HCT116 (cell line): ENCODE data around the gene CAPN10. TPM values are rescaled to one million over a fixed set of nuclear protein-coding genes. Genes with fewer than 3 reads are reported as not detected.

ENCODE experiments used
- ATAC-seq: fragments of 200-7000 bp; cut with Tn5 transposase; 2 replicates; pipeline ENCODE4 v1.9.1; 2020; ENCODE audit warnings: mild to moderate bottlenecking, moderate library complexity
- BruUV-seq: library from RNA; stranded (reverse); fragments of 400-500 nt; replicated peaks from 2 replicates; lab custom pipeline; 2021; lab: Mats Ljungman, UMichigan
- CTCF ChIA-PET: fragments of 300-600 bp; sonication (Branson Sonifier 250); formaldehyde crosslinking; loops from one replicate; lab custom pipeline; 2021; ENCODE audit warnings: antibody characterized with exemption; lab: Charles Lee
- POLR2A ChIA-PET: fragments of 300-600, 350-600 bp; sonication (Branson Sonifier 250); formaldehyde crosslinking; loops from one replicate; lab custom pipeline; 2021; ENCODE audit warnings: antibody characterized with exemption; lab: Charles Lee
- RAD21 ChIA-PET, 2 experiments: fragments of 300-600 bp; sonication (Branson Sonifier 250); formaldehyde crosslinking; loops; one replicate each; lab custom pipeline; 2023; ENCODE audit warnings: low total read pairs in 2 of 2; ENCODE audit not compliant: uncharacterized antibody in 2 of 2, unreplicated experiment in 2 of 2, low non-redundant PET in 1 of 2; lab: Charles Lee
- DNase-seq: peaks from one replicate; pipeline ENCODE4 v3.0.0-alpha.2; 2010; ENCODE audit warnings: low read depth, low spot score
- H2AFZ ChIP-seq: fragments of 200-600 bp; shearing (Covaris generic), sonication (generic); 2 replicates; pipeline ENCODE4 v1.6.1; 2017; ENCODE audit warnings: low read depth, mixed run types, mixed read lengths, antibody characterized with exemption, low read length; ENCODE audit not compliant: poor library complexity, severe bottlenecking
- H3K27ac ChIP-seq: 2 replicates; pipeline ENCODE4 v1.5.1; 2012; ENCODE audit warnings: low read depth, low read length
- H3K27me3 ChIP-seq: fragments of 200-600 bp; sonication (generic); 2 replicates; pipeline ENCODE4 v1.6.1; 2016; ENCODE audit warnings: mixed run types, low read length, mixed read lengths; ENCODE audit not compliant: insufficient read depth
- H3K36me3 ChIP-seq, 2 experiments: fragments of 200-500 bp in 1 of 2; fragments of 200-600 bp in 1 of 2; sonication (Bioruptor generic) in 1 of 2; sonication (generic) in 1 of 2; 2 replicates each; pipeline versions ENCODE4 v1.5.1 to v1.6.1; 2014 to 2016; ENCODE audit warnings: low read length in 2 of 2, inconsistent platforms in 1 of 2, mixed read lengths in 1 of 2, mixed run types in 1 of 2; ENCODE audit not compliant: insufficient read depth in 2 of 2, control insufficient read depth in 1 of 2
- H3K4me1 ChIP-seq, 2 experiments: fragments of 200-600 bp in 1 of 2; sonication (generic) in 1 of 2; 2 replicates each; pipeline versions ENCODE4 v1.5.1 to v1.6.1; 2012 to 2017; ENCODE audit warnings: low read length in 2 of 2, inconsistent platforms in 1 of 2, mild to moderate bottlenecking in 1 of 2, mixed read lengths in 1 of 2, mixed run types in 1 of 2, moderate library complexity in 1 of 2; ENCODE audit not compliant: insufficient read depth in 2 of 2, control insufficient read depth in 1 of 2
- H3K4me2 ChIP-seq: fragments of 200-600 bp; sonication (generic); 2 replicates; pipeline ENCODE4 v1.6.1; 2017; ENCODE audit warnings: mixed run types, low read length, mixed read lengths
- H3K4me3 ChIP-seq, 2 experiments: fragments of 200-600 bp in 1 of 2; sonication (generic) in 1 of 2; replicated peaks in 1 of 2; 2 replicates each; pipeline ENCODE4 v1.5.1; 2011 to 2016; ENCODE audit warnings: low read length in 2 of 2, control low read depth in 1 of 2, low read depth in 1 of 2, mild to moderate bottlenecking in 1 of 2, mixed read lengths in 1 of 2, mixed run types in 1 of 2
- H3K79me2 ChIP-seq: fragments of 200-600 bp; sonication (generic); 2 replicates; pipeline ENCODE4 v1.6.1; 2017; ENCODE audit warnings: mild to moderate bottlenecking, mixed run types, low read length, moderate library complexity, mixed read lengths; ENCODE audit not compliant: insufficient read depth
- H3K9ac ChIP-seq: fragments of 200-600 bp; sonication (generic); 2 replicates; pipeline ENCODE4 v1.6.1; 2016; ENCODE audit warnings: low read length, mixed read lengths
- H3K9me2 ChIP-seq: fragments of 200-600 bp; sonication (generic), shearing (Covaris generic); 2 replicates; pipeline ENCODE4 v1.6.1; 2017; ENCODE audit warnings: mixed run types, mild to moderate bottlenecking, moderate library complexity; ENCODE audit not compliant: insufficient read depth
- H3K9me3 ChIP-seq, 2 experiments: fragments of 200-500 bp in 1 of 2; fragments of 200-600 bp in 1 of 2; sonication (Bioruptor generic) in 1 of 2; sonication (generic) in 1 of 2; 2 replicates each; pipeline ENCODE4 v1.6.1; 2014 to 2017; ENCODE audit warnings: low read length in 2 of 2, mixed read lengths in 2 of 2, inconsistent platforms in 1 of 2, low read depth in 1 of 2, mild to moderate bottlenecking in 1 of 2, mixed run types in 1 of 2, moderate library complexity in 1 of 2; ENCODE audit not compliant: control insufficient read depth in 1 of 2, insufficient read depth in 1 of 2
- H4K20me1 ChIP-seq: fragments of 200-600 bp; sonication (generic), shearing (Covaris generic); 2 replicates; pipeline ENCODE4 v1.6.1; 2017; ENCODE audit warnings: mixed run types, mild to moderate bottlenecking, moderate library complexity; ENCODE audit not compliant: insufficient read depth
- EGR1 ChIP-seq: IDR thresholded peaks from 2 replicates; pipeline ENCODE4 v1.6.1; 2012; ENCODE audit warnings: low read depth
- POLR2AphosphoS5 ChIP-seq: IDR thresholded peaks from 2 replicates; pipeline ENCODE4 v1.6.1; 2011; ENCODE audit warnings: mild to moderate bottlenecking, low read depth, low read length, moderate library complexity
- RAD21 ChIP-seq: IDR thresholded peaks from 2 replicates; pipeline ENCODE4 v1.6.1; 2012; ENCODE audit warnings: low read depth, mild to moderate bottlenecking
- ZFX ChIP-seq: fragments of 450-650 bp; IDR thresholded peaks from 2 replicates; pipeline ENCODE4 v1.6.1; 2017
- intact Hi-C: fragments of 100-400 bp; cut with micrococcal nuclease; formaldehyde crosslinking; loops from 2 replicates; pipeline ENCODE4 v1.10.0; 2022
- total RNA-seq: library from RNA; stranded (reverse); gene quantifications from one replicate; pipeline ENCODE4 v1.2.1, GENCODE V29; 2021; ENCODE audit not compliant: unreplicated experiment

CAPN10 gene
- total RNA-seq, 1 experiment from 2014 or later: 40.7 TPM

- peaks cover 72% of the 10 kb centered on the region for H3K79me2 ChIP-seq
- peak overlapping the region; percentile 85 for H3K27ac ChIP-seq
- H3K27me3 ChIP-seq: no peaks in the 10 kb centered on the region
- H3K9ac ChIP-seq: peak overlapping the region; percentile 91
- ATAC-seq: peak; percentile 29
- TF ChIP-seq ZFX (0 out of 2 replicates have a peak, but pooled peaks have one; percentile 5), POLR2AphosphoS5 (no peak), EGR1 (no peak), RAD21 (no peak)
- TF ChIP-seq, all 23 proteins: peak for 1
- Histone ChIP-seq H3K4me3 (peak overlapping the region; percentile 98 to 99), H3K9me3 (no peaks in the 10 kb centered on the region), H3K4me2 (peak overlapping the region; percentile 96), H3K4me1 (peaks cover 21 to 40% of the 10 kb centered on the region in 2 experiments), H2AFZ (no peak overlapping the region), H3K36me3 (peaks cover 3 to 9% of the 10 kb centered on the region in 2 experiments; a peak in 2 of 4 replicates), H3K9me2 (no peaks in the 10 kb centered on the region), H4K20me1 (no peaks in the 10 kb centered on the region)
- RAD21 ChIA-PET: interaction anchor here (1.4 to 2.1 kb wide), 2 partner anchors 21 to 26 kb away, joined by 4 to 6 read pairs; no protein-coding TSS in a partner anchor
- CTCF ChIA-PET: interaction anchor here (1.0 to 2.3 kb wide), 7 partner anchors 15 to 253 kb away, joined by 3 to 38 read pairs (median 5); partner anchors contain the start of gene DUSP28
- intact Hi-C loops: loop anchor here (2.0 kb wide), 1 partner anchor 26 kb away; the partner anchor contains the start of gene DUSP28
- no TSS peak for BruUV-seq
- POLR2A ChIA-PET: interaction anchor here (1.0 to 3.5 kb wide), 5 partner anchors 16 to 36 kb away, joined by 3 to 23 read pairs (median 4); partner anchors contain the start of gene DUSP28
- no peak for DNase-seq
These were observed 626 bp downstream of the CAPN10 start for GRCh38 chr2:240586919-240587800.

- H3K36me3 ChIP-seq: peaks cover 3 to 9% of the 10 kb centered on the region in 2 experiments; a peak in 3 of 4 replicates
- no peak overlapping the region for H2AFZ ChIP-seq
- peak overlapping the region; percentile 96 for H3K4me2 ChIP-seq
- no peak for TF ChIP-seq EGR1
- H4K20me1 ChIP-seq: no peaks in the 10 kb centered on the region
- no peaks in the 10 kb centered on the region for H3K27me3 ChIP-seq
- H3K9me2 ChIP-seq: no peaks in the 10 kb centered on the region
- H3K9me3 ChIP-seq: no peaks in the 10 kb centered on the region
- DNase-seq: no peak
- TSS peak; percentile 58 for BruUV-seq
- no peak for ATAC-seq
- intact Hi-C loops: no loop called here
- ChIA-PET CTCF (interaction anchor here (0.9 kb wide), 1 partner anchor 8 kb away, joined by 3 read pairs; no protein-coding TSS in a partner anchor), RAD21 (no interaction called here), POLR2A (no interaction called here)
- peaks cover 21 to 32% of the 10 kb centered on the region in 2 experiments for H3K4me1 ChIP-seq
- H3K4me3 ChIP-seq: peak overlapping the region; percentile 98 to 99
- H3K9ac ChIP-seq: peak overlapping the region; percentile 91
- no peak overlapping the region for H3K27ac ChIP-seq
- H3K79me2 ChIP-seq: peaks cover 62% of the 10 kb centered on the region
These were observed 1.6 kb downstream of the CAPN10 start for GRCh38 chr2:240588006-240588655.
